HFFc6 (cell line): ENCODE measurements around the gene MRPS16. TPM values are rescaled to one million over a fixed set of nuclear protein-coding genes. Genes with fewer than 3 reads are reported as not detected.

Experiments
- DNase-seq: peaks from one replicate; pipeline ENCODE4 v3.0.0-alpha.2; 2018
- H3K27ac Mint-ChIP-seq: 2 replicates; pipeline ENCODE4 v1.8.0; 2020; ENCODE audit warnings: mild to moderate bottlenecking, mixed read lengths
- H3K27me3 Mint-ChIP-seq: 2 replicates; pipeline ENCODE4 v1.8.0; 2021; ENCODE audit warnings: mild to moderate bottlenecking, moderate library complexity, mixed read lengths; ENCODE audit not compliant: insufficient read depth
- H3K36me3 Mint-ChIP-seq: 2 replicates; pipeline ENCODE4 v1.8.0; 2021; ENCODE audit warnings: low read depth, mixed read lengths
- H3K4me1 Mint-ChIP-seq: 2 replicates; pipeline ENCODE4 v1.8.0; 2020; ENCODE audit warnings: low read depth, mixed read lengths
- H3K4me3 Mint-ChIP-seq: 2 replicates; pipeline ENCODE4 v1.8.0; 2020; ENCODE audit warnings: mild to moderate bottlenecking, moderate library complexity, mixed read lengths
- H3K9me3 Mint-ChIP-seq: 2 replicates; pipeline ENCODE4 v1.8.0; 2020; ENCODE audit warnings: mild to moderate bottlenecking, mixed read lengths
- total RNA-seq, 6 experiments: library from RNA; stranded (reverse); fragmentation: NEBNext Ultra II Directional; extraction: Animal tissue kit (Norgen Biotek cat#: 25700); gene quantifications; 2 replicates in 1 of 6; 3 replicates in 5 of 6; pipeline ENCODE4 v1.2.3, GENCODE V29; 2021
- TF ChIP-seq, protein P1 (sequence below): fragments of 200-600 bp; sonication (generic); IDR thresholded peaks from 2 replicates; pipeline ENCODE4 v1.5.0; 2021; ENCODE audit warnings: antibody characterized with exemption, mild to moderate bottlenecking

MRPS16 gene
- total RNA-seq, 6 experiments from 2014 or later = 100 to 140 (median 116) TPM

DNA sequence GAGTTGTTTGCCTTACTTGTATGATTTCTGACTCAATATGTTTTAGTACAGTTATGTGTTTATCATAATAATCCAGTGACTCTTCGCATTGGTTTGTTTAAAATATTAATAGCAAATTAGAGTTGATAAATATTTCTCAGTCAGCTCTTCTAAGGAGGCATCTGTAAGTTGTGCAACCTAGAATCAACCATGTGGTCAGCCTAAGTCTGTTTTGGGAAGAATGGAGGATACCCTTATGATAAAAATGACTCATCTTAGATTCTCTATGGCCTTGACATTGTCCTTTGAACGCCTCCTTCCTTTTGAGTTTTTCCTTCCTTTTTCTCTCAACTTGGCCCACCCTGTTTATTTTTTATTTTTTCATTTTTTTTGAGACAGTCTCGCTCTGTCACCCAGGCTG, 24.2 kb downstream of the MRPS16 start:
- Mint-ChIP-seq H3K36me3 (peaks cover 24% of the 10 kb centered on the region), H3K9me3 (no peaks in the 10 kb centered on the region), H3K4me3 (no peak overlapping the region), H3K27ac (no peak overlapping the region), H3K27me3 (no peaks in the 10 kb centered on the region; the same call in none of the 2 replicates), H3K4me1 (peaks cover 14% of the 10 kb centered on the region)
- DNase-seq = no peak
- TF ChIP-seq, protein P1, sequence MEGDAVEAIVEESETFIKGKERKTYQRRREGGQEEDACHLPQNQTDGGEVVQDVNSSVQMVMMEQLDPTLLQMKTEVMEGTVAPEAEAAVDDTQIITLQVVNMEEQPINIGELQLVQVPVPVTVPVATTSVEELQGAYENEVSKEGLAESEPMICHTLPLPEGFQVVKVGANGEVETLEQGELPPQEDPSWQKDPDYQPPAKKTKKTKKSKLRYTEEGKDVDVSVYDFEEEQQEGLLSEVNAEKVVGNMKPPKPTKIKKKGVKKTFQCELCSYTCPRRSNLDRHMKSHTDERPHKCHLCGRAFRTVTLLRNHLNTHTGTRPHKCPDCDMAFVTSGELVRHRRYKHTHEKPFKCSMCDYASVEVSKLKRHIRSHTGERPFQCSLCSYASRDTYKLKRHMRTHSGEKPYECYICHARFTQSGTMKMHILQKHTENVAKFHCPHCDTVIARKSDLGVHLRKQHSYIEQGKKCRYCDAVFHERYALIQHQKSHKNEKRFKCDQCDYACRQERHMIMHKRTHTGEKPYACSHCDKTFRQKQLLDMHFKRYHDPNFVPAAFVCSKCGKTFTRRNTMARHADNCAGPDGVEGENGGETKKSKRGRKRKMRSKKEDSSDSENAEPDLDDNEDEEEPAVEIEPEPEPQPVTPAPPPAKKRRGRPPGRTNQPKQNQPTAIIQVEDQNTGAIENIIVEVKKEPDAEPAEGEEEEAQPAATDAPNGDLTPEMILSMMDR = no peak

DNA sequence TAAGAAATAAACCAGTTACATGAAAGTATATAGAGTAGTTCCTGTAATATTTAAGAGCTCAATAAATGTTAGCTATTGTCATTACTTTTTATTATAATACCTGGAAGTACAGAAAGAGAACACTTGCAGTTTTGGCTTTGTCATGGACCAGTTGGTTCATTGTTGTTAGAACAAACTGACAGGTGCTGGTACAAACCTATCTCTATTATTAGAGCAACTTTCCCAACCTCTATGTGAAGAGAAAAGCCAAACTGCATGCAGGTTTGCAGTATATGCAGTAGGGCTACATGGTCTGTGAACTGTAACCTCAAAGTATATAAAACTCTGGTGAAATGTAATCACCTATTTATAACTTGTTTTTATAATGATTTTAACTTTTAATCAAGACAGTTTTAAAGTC, 25.8 kb downstream of the MRPS16 start:
- no peak overlapping the region for H3K27ac Mint-ChIP-seq
- DNase-seq = no peak
- TF ChIP-seq, protein P1 = no peak
- no peak overlapping the region for H3K4me3 Mint-ChIP-seq
- no peaks in the 10 kb centered on the region for H3K9me3 Mint-ChIP-seq
- peaks cover 14% of the 10 kb centered on the region for H3K4me1 Mint-ChIP-seq
- peaks cover 19% of the 10 kb centered on the region for H3K36me3 Mint-ChIP-seq
- no peaks in the 10 kb centered on the region; the same call in none of the 2 replicates for H3K27me3 Mint-ChIP-seq

DNA sequence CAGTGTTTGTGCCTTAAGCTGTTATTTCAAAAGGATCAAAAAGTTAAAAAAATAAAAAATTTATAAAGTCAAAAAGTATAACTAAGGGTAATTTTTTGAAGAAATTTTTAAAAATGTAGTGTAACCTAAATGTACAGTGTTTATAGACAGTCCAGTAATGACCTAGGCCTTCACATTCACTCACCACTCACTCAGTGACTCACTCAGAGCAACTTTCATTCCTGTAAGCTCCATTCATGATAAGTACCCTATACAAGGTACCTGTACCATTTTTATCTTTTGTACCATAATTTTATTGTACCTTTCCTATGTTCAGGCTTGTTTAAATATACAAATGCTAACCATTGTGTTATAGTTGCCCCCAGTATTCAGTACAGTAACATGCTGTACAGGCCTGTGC, 26.9 kb downstream of the MRPS16 start:
- H3K27ac Mint-ChIP-seq = no peak overlapping the region; the same call in 1 of the 2 replicates
- H3K4me3 Mint-ChIP-seq = no peak overlapping the region
- H3K4me1 Mint-ChIP-seq = peaks cover 14% of the 10 kb centered on the region
- TF ChIP-seq, protein P1 = no peak
- H3K27me3 Mint-ChIP-seq = no peaks in the 10 kb centered on the region; the same call in none of the 2 replicates
- peaks cover 10% of the 10 kb centered on the region for H3K36me3 Mint-ChIP-seq
- no peaks in the 10 kb centered on the region for H3K9me3 Mint-ChIP-seq
- DNase-seq = peak; percentile 9

DNA sequence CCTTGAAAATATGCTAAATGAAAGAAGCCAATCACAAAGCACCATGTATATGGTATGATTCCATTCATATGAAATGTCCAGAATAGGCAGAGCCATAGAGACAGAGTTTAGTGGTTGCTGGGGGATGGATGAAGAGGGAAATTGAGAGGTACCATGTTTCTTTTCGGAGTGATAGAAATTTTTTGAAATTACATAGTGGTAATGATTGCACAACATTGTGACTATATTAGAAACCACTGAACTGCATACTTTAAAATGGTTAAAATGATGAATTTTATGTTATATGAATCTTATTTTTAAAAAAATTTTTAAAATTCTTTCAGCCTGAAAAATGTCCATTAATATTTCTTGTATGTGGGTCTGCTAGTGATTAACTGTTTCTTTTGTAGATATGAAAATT, 31.5 kb downstream of the MRPS16 start:
- Mint-ChIP-seq H3K27ac (no peak overlapping the region), H3K4me3 (no peak overlapping the region), H3K36me3 (peaks cover 12% of the 10 kb centered on the region), H3K4me1 (peaks cover 17% of the 10 kb centered on the region), H3K9me3 (no peaks in the 10 kb centered on the region), H3K27me3 (no peaks in the 10 kb centered on the region; the same call in none of the 2 replicates)
- no peak for DNase-seq
- TF ChIP-seq, protein P1 = no peak

DNA sequence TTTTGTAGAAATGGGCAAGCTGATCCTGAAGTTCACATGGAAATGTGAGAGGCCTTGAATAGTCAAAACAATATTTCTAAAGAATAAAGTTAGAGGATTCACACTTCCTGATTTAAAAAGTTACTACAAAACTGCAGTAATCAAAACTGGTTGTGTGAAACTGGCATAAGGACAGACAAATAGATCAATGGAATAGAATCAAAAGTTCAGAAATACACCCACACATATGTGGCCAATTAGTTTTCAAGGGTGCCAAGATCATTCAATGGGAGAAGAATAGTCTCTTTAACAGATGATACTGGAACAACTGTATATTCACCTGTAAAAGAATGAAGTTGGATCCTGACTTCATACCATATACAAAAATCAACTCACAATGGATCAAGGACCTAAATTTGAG, 33.1 kb downstream of the MRPS16 start:
- H3K9me3 Mint-ChIP-seq = no peaks in the 10 kb centered on the region
- no peak overlapping the region for H3K4me3 Mint-ChIP-seq
- H3K27me3 Mint-ChIP-seq = no peaks in the 10 kb centered on the region; the same call in 1 of the 2 replicates
- H3K4me1 Mint-ChIP-seq = peaks cover 9% of the 10 kb centered on the region
- TF ChIP-seq, protein P1 = no peak
- H3K27ac Mint-ChIP-seq = no peak overlapping the region
- peaks cover 14% of the 10 kb centered on the region for H3K36me3 Mint-ChIP-seq
- DNase-seq = no peak
